ENCODE measurements around the gene UNC79. TPM values are rescaled to one million over a fixed set of nuclear protein-coding genes. Genes with fewer than 3 reads are reported as not detected.

The UNC79 gene
- total RNA-seq, 4 donors from 2014 or later, result 0.33 to 0.73 (median 0.51) TPM

DNA sequence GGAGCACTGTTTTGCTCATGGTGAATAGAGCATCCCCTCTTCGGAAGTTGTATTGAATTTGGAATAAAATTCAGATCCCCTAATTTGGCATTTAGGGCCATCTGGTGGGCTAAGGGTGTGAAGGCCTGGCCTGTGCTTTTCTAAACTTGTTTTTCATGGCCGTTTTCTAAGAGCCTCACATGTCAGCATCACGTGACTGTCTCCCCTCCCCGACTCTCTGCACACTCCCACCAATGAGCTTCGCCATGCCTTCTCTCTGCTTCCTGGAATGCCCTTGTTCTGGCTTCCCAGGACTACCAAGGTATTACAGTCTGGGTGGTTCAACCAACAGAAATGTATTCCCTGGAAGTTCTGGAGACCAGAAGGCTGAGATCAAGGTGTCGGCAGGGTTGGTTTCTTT lies 272.2 kb downstream of the UNC79 start:
- H3K9me3 ChIP-seq, result no peaks in the 10 kb centered on the region
- TF ChIP-seq, protein P1, sequence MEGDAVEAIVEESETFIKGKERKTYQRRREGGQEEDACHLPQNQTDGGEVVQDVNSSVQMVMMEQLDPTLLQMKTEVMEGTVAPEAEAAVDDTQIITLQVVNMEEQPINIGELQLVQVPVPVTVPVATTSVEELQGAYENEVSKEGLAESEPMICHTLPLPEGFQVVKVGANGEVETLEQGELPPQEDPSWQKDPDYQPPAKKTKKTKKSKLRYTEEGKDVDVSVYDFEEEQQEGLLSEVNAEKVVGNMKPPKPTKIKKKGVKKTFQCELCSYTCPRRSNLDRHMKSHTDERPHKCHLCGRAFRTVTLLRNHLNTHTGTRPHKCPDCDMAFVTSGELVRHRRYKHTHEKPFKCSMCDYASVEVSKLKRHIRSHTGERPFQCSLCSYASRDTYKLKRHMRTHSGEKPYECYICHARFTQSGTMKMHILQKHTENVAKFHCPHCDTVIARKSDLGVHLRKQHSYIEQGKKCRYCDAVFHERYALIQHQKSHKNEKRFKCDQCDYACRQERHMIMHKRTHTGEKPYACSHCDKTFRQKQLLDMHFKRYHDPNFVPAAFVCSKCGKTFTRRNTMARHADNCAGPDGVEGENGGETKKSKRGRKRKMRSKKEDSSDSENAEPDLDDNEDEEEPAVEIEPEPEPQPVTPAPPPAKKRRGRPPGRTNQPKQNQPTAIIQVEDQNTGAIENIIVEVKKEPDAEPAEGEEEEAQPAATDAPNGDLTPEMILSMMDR (IDR thresholded peaks at IDR 0.05 in 4 of 5, conservative IDR thresholded peaks at IDR 0.05 in 1 of 5), result no peak
- TF ChIP-seq POLR2A (IDR thresholded peaks at IDR 0.05), result no peak
- no peak for ATAC-seq
- H3K27ac ChIP-seq, result no peak overlapping the region
- DNase-seq, result no peak
- in situ Hi-C loops (cut with MboI; ENCODE audit: low sequenced_read_pairs in 4 of 4) (no loop called here), intact Hi-C loops (cut with DNase I; ENCODE audit: low total_unique reads) (no loop called here)
- H3K4me1 ChIP-seq, result no peaks in the 10 kb centered on the region
- no peaks in the 10 kb centered on the region for H3K36me3 ChIP-seq
- H3K27me3 ChIP-seq, result no peaks in the 10 kb centered on the region
- no peak overlapping the region for H3K4me3 ChIP-seq

GRCh38 chr14:93703941-93704340 lies 273.2 kb downstream of the UNC79 start:
- ATAC-seq (no peak), DNase-seq (no peak)
- Histone ChIP-seq H3K27me3 (no peaks in the 10 kb centered on the region), H3K9me3 (no peaks in the 10 kb centered on the region), H3K4me3 (no peak overlapping the region), H3K4me1 (no peaks in the 10 kb centered on the region), H3K27ac (no peak overlapping the region), H3K36me3 (no peaks in the 10 kb centered on the region)
- in situ Hi-C loops (cut with MboI; ENCODE audit: low sequenced_read_pairs in 4 of 4), result no loop called here
- intact Hi-C loops (cut with DNase I; ENCODE audit: low total_unique reads), result no loop called here
- TF ChIP-seq, protein P1 (IDR thresholded peaks at IDR 0.05 in 4 of 5, conservative IDR thresholded peaks at IDR 0.05 in 1 of 5), result no peak
- TF ChIP-seq POLR2A (IDR thresholded peaks at IDR 0.05), result no peak

DNA sequence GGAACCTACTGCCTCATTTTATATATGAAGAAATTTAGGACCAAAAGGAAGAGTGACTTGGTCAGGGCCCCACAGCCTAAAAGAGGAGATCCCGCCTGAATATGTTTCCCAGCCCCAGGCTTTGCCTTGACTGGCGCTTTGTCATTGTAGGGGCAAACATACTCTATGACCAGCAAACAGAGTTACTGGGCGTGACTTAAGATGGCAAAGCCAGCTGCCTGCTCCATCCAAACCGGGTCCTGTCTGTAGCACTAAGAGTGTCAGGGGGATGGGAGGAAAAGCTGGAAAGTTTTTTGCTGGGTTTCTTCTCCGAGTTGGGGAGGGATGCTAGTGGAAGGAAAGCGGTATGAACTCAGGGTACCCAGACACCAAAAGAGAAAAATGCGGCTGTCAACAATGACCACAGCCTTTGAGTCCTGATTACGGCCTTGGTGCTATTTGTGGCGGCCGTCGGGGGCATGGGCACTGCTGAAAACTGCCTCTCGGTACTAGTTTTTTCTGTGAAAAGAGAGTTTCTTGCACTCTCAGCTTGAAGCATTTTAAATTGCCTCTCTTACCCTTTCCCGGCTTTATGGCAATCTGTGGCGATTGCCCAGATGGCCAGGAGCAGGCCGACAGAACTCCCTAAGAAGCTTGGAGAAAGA lies 274.9 kb downstream of the UNC79 start:
- Histone ChIP-seq H3K4me1 (no peaks in the 10 kb centered on the region), H3K4me3 (no peak overlapping the region), H3K9me3 (no peaks in the 10 kb centered on the region), H3K36me3 (no peaks in the 10 kb centered on the region), H3K27ac (no peak overlapping the region), H3K27me3 (no peaks in the 10 kb centered on the region)
- no peak for DNase-seq
- no peak for TF ChIP-seq POLR2A (IDR thresholded peaks at IDR 0.05)
- TF ChIP-seq, protein P1 (IDR thresholded peaks at IDR 0.05 in 4 of 5, conservative IDR thresholded peaks at IDR 0.05 in 1 of 5), result no peak
- intact Hi-C loops (cut with DNase I; ENCODE audit: low total_unique reads), result no loop called here
- in situ Hi-C loops (cut with MboI; ENCODE audit: low sequenced_read_pairs in 4 of 4), result no loop called here
- ATAC-seq, result no peak

GRCh38 chr14:93706360-93706955 lies 275.7 kb downstream of the UNC79 start:
- no peak overlapping the region for H3K27ac ChIP-seq
- H3K27me3 ChIP-seq, result no peaks in the 10 kb centered on the region
- no peaks in the 10 kb centered on the region for H3K4me1 ChIP-seq
- H3K9me3 ChIP-seq, result no peaks in the 10 kb centered on the region
- no peak overlapping the region for H3K4me3 ChIP-seq
- intact Hi-C loops (cut with DNase I; ENCODE audit: low total_unique reads), result no loop called here
- DNase-seq (no peak), ATAC-seq (no peak)
- TF ChIP-seq, protein P1 (IDR thresholded peaks at IDR 0.05 in 4 of 5, conservative IDR thresholded peaks at IDR 0.05 in 1 of 5), result no peak
- in situ Hi-C loops (cut with MboI; ENCODE audit: low sequenced_read_pairs in 4 of 4), result no loop called here
- no peaks in the 10 kb centered on the region for H3K36me3 ChIP-seq

Measured in gastrocnemius medialis (tissue), 4 donors.